Fibroblast of lung (primary cell): Measurements from ENCODE around the gene JAK1. TPM values are rescaled to one million over a fixed set of nuclear protein-coding genes. Genes with fewer than 3 reads are reported as not detected.

Experiments
- DNase-seq, 2 donors: peaks; one replicate each; pipeline versions ENCODE4 v3.0.0 to v3.0.0-alpha.2; 2010; ENCODE audit warnings: low read depth in 2 of 2
- H2AFZ ChIP-seq: 2 replicates; pipeline ENCODE4 v1.5.1; 2012; ENCODE audit warnings: low read length, control low read depth, inconsistent platforms
- H3K27ac ChIP-seq: 2 replicates; pipeline ENCODE4 v1.5.1; 2011; ENCODE audit warnings: low read length, control low read depth; ENCODE audit not compliant: insufficient read depth
- H3K27me3 ChIP-seq: 2 replicates; pipeline ENCODE4 v1.5.1; 2011; ENCODE audit warnings: mild to moderate bottlenecking, low read length; ENCODE audit not compliant: control insufficient read depth, insufficient read depth
- H3K36me3 ChIP-seq: 2 replicates; pipeline ENCODE4 v1.5.1; 2011; ENCODE audit warnings: low read length; ENCODE audit not compliant: control insufficient read depth, insufficient read depth
- H3K4me1 ChIP-seq: 2 replicates; pipeline ENCODE4 v1.5.1; 2011; ENCODE audit warnings: low read length; ENCODE audit not compliant: control insufficient read depth, insufficient read depth; ENCODE audit errors: extremely low read depth
- H3K4me2 ChIP-seq: 2 replicates; pipeline ENCODE4 v1.5.1; 2011; ENCODE audit warnings: low read length, control low read depth; ENCODE audit not compliant: insufficient read depth; ENCODE audit errors: extremely low read depth
- H3K4me3 ChIP-seq, 4 experiments: fragments of 200-600 bp in 1 of 4; sonication (generic) in 1 of 4; replicated peaks in 1 of 4; 2 replicates each; pipeline ENCODE4 v1.5.1; 2011 to 2016; ENCODE audit warnings: low read length in 4 of 4, low read depth in 3 of 4, mild to moderate bottlenecking in 3 of 4, control low read depth in 2 of 4, inconsistent platforms in 1 of 4, mixed read lengths in 1 of 4; ENCODE audit not compliant: insufficient read depth in 1 of 4; ENCODE audit errors: control extremely low read depth in 1 of 4
- H3K79me2 ChIP-seq: 2 replicates; pipeline ENCODE4 v1.5.1; 2012; ENCODE audit warnings: mild to moderate bottlenecking, low read length, inconsistent platforms; ENCODE audit not compliant: control insufficient read depth, insufficient read depth
- H3K9ac ChIP-seq: 2 replicates; pipeline ENCODE4 v1.5.1; 2011; ENCODE audit warnings: mild to moderate bottlenecking, low read length, control low read depth; ENCODE audit not compliant: insufficient read depth
- H3K9me3 ChIP-seq: 2 replicates; pipeline ENCODE4 v1.5.1; 2012; ENCODE audit warnings: low read depth, low read length; ENCODE audit not compliant: control insufficient read depth, insufficient read depth
- H4K20me1 ChIP-seq: 2 replicates; pipeline ENCODE4 v1.5.1; 2011; ENCODE audit warnings: low read length; ENCODE audit not compliant: control insufficient read depth, insufficient read depth; ENCODE audit errors: extremely low read depth
- CTCF ChIP-seq, 2 donors: IDR thresholded peaks in 1 of 2; conservative IDR thresholded peaks in 1 of 2; 1 replicate in 1 of 2; 2 replicates in 1 of 2; pipeline ENCODE4 v1.5.1; 2011 to 2012; ENCODE audit warnings: low read length in 2 of 2, control low read depth in 1 of 2, inconsistent platforms in 1 of 2, low read depth in 1 of 2, mild to moderate bottlenecking in 1 of 2
- EZH2 ChIP-seq: IDR thresholded peaks from 2 replicates; pipeline ENCODE4 v1.5.1; 2012; ENCODE audit warnings: low read length, control low read depth, mild to moderate bottlenecking; ENCODE audit errors: missing control alignments
- polyA plus RNA-seq, 2 donors: library from polyadenylated mRNA; depleted of rRNA in 1 of 2; stranded (reverse) in 1 of 2; unstranded in 1 of 2; fragments of >200 nt; gene quantifications; 2 replicates each; pipeline ENCODE4 v1.2.1, GENCODE V29; 2011 to 2012; ENCODE audit warnings: missing spikeins in 1 of 2
- total RNA-seq: library from RNA; depleted of rRNA; stranded (reverse); fragments of >200 nt; gene quantifications from 2 replicates; pipeline ENCODE4 v1.2.1, GENCODE V29; 2014

Gene JAK1
- total and polyA plus RNA-seq, 2 donors (not counting 1 experiment from before 2014, with no cell fraction given), result 144 to 152 TPM

- H3K4me3 ChIP-seq, result no peak overlapping the region
- no peak overlapping the region for H3K4me2 ChIP-seq
- no peaks in the 10 kb centered on the region for H3K4me1 ChIP-seq
- DNase-seq, result no peak
- TF ChIP-seq CTCF (conservative IDR thresholded peaks at IDR 0.05 in 1 of 2, IDR thresholded peaks at IDR 0.05 in 1 of 2; ENCODE audit: low read depth in 1 of 2, low read length in 2 of 2) (no peak), EZH2 (no peak)
- H3K9ac ChIP-seq, result no peak overlapping the region
- no peaks in the 10 kb centered on the region for H4K20me1 ChIP-seq
- H3K27me3 ChIP-seq, result no peaks in the 10 kb centered on the region
- H3K79me2 ChIP-seq, result no peaks in the 10 kb centered on the region
- H3K9me3 ChIP-seq, result no peaks in the 10 kb centered on the region
- H3K36me3 ChIP-seq, result no peaks in the 10 kb centered on the region
- no peak overlapping the region for H2AFZ ChIP-seq
- no peak overlapping the region for H3K27ac ChIP-seq
These were observed 6.8 kb upstream of the JAK1 start for GRCh38 chr1:64973061-64973647.

- no peak for TF ChIP-seq EZH2
- TF ChIP-seq CTCF (conservative IDR thresholded peaks at IDR 0.05 in 1 of 2, IDR thresholded peaks at IDR 0.05 in 1 of 2; ENCODE audit: low read depth in 1 of 2, low read length in 2 of 2), result peak in 1 of 2 donors; percentile 23
- Histone ChIP-seq H3K9ac (no peak overlapping the region), H4K20me1 (no peaks in the 10 kb centered on the region), H3K36me3 (no peaks in the 10 kb centered on the region), H3K4me1 (peaks cover 2% of the 10 kb centered on the region), H2AFZ (no peak overlapping the region), H3K4me3 (no peak overlapping the region), H3K79me2 (peaks cover 13% of the 10 kb centered on the region), H3K9me3 (no peaks in the 10 kb centered on the region), H3K4me2 (no peak overlapping the region), H3K27me3 (no peaks in the 10 kb centered on the region), H3K27ac (no peak overlapping the region)
- DNase-seq, result peak in 1 of 2 donors; percentile 45
These were observed 3.1 kb upstream of the JAK1 start for GRCh38 chr1:64969305-64970046.

- Histone ChIP-seq H4K20me1 (no peaks in the 10 kb centered on the region), H3K36me3 (peaks cover 1% of the 10 kb centered on the region), H3K9ac (no peak overlapping the region), H3K27me3 (no peaks in the 10 kb centered on the region), H3K4me1 (peaks cover 2% of the 10 kb centered on the region), H3K27ac (no peak overlapping the region), H3K9me3 (no peaks in the 10 kb centered on the region), H3K4me3 (no peak overlapping the region), H2AFZ (no peak overlapping the region), H3K4me2 (no peak overlapping the region), H3K79me2 (peaks cover 34% of the 10 kb centered on the region)
- no peak for DNase-seq
- TF ChIP-seq CTCF (conservative IDR thresholded peaks at IDR 0.05 in 1 of 2, IDR thresholded peaks at IDR 0.05 in 1 of 2; ENCODE audit: low read depth in 1 of 2, low read length in 2 of 2) (no peak), EZH2 (no peak)
These were observed 1.0 kb upstream of the JAK1 start for GRCh38 chr1:64967381-64967780.
